HepG2 (cell line): Measurements from ENCODE around the gene LIPH. TPM values are rescaled to one million over a fixed set of nuclear protein-coding genes. Genes with fewer than 3 reads are reported as not detected.

ENCODE experiments used
- ATAC-seq: fragments of 200-7000 bp; cut with Tn5 transposase; 3 replicates; pipeline ENCODE4 v1.9.1; 2020; ENCODE audit warnings: mild to moderate bottlenecking, moderate library complexity
- BruUV-seq: library from RNA; stranded (reverse); fragments of 400-500 nt; replicated peaks from 2 replicates; lab custom pipeline; 2021; lab: Mats Ljungman, UMichigan
- CTCF ChIA-PET: fragments of 300-600 bp; formaldehyde crosslinking; extraction: SDS; loops from one replicate; lab custom pipeline; 2021; ENCODE audit warnings: low total read pairs, inconsistent platforms, low intra/inter-chr PET ratio; lab: Yijun Ruan, JAX
- POLR2A ChIA-PET: fragments of 350-600 bp; sonication (Branson Sonifier 250); formaldehyde crosslinking; loops from one replicate; lab custom pipeline; 2020; ENCODE audit warnings: antibody characterized with exemption, inconsistent platforms; lab: Yijun Ruan, JAX
- DNase-seq: peaks from one replicate; pipeline ENCODE4 v3.0.0-alpha.2; 2015; ENCODE audit warnings: low spot score
- FAIRE-seq: peaks from 3 replicates; lab custom pipeline; 2011; peaks lifted over from hg19 to GRCh38; lab: Jason Lieb, UNC
- H2AFZ ChIP-seq: one replicate; pipeline ENCODE4 v1.6.1; 2011; ENCODE audit warnings: low read length, inconsistent platforms
- H3K27ac ChIP-seq: fragments of 300-600 bp; 3 replicates; pipeline ENCODE4 v1.8.0; 2011; ENCODE audit warnings: mixed run types, mild to moderate bottlenecking, mixed read lengths, low read length, inconsistent platforms; ENCODE audit not compliant: insufficient read depth; ENCODE audit errors: extremely low read length
- H3K27me3 ChIP-seq, 2 experiments: fragments of 200-600 bp in 1 of 2; 2 replicates in 1 of 2; 3 replicates in 1 of 2; pipeline versions ENCODE4 v1.6.0 to v1.8.0; 2011; ENCODE audit warnings: low read length in 2 of 2, mild to moderate bottlenecking in 2 of 2, moderate library complexity in 2 of 2, inconsistent platforms in 1 of 2; ENCODE audit not compliant: insufficient read depth in 2 of 2, control insufficient read depth in 1 of 2
- H3K36me3 ChIP-seq, 2 experiments: fragments of 200-600 bp in 1 of 2; replicated peaks in 1 of 2; 2 replicates in 1 of 2; 3 replicates in 1 of 2; pipeline versions ENCODE4 v1.5.1 to v1.8.0; 2011; ENCODE audit warnings: low read length in 2 of 2, inconsistent platforms in 1 of 2; ENCODE audit not compliant: insufficient read depth in 2 of 2, control insufficient read depth in 1 of 2
- H3K4me1 ChIP-seq: 2 replicates; pipeline ENCODE4 v1.5.1; 2012; ENCODE audit warnings: low read length, inconsistent platforms; ENCODE audit not compliant: insufficient read depth
- H3K4me2 ChIP-seq: 2 replicates; pipeline ENCODE4 v1.6.0; 2011; ENCODE audit warnings: low read depth, low read length, inconsistent platforms
- H3K4me3 ChIP-seq, 3 experiments: fragments of 200-600 bp in 1 of 3; sonication (generic), shearing (Covaris generic) in 1 of 3; replicated peaks in 1 of 3; 2 replicates each; pipeline ENCODE4 v1.5.1; 2011 to 2016; ENCODE audit warnings: low read length in 3 of 3, inconsistent platforms in 2 of 3, low read depth in 2 of 3, mild to moderate bottlenecking in 2 of 3, control low read depth in 1 of 3, mixed read lengths in 1 of 3; ENCODE audit not compliant: insufficient read depth in 1 of 3
- H3K79me2 ChIP-seq: one replicate; pipeline ENCODE4 v1.6.1; 2011; ENCODE audit warnings: low read length, inconsistent platforms; ENCODE audit not compliant: insufficient read depth
- H3K9ac ChIP-seq: 2 replicates; pipeline ENCODE4 v1.6.0; 2011; ENCODE audit warnings: mild to moderate bottlenecking, low read depth, low read length, inconsistent platforms; ENCODE audit not compliant: insufficient read depth
- H3K9me3 ChIP-seq: 2 replicates; pipeline ENCODE4 v1.5.1; 2012; ENCODE audit warnings: mild to moderate bottlenecking, low read length
- H4K20me1 ChIP-seq: 2 replicates; pipeline ENCODE4 v1.6.0; 2011; ENCODE audit warnings: inconsistent platforms, mild to moderate bottlenecking, low read length, moderate library complexity; ENCODE audit not compliant: insufficient read depth
- AKNA ChIP-seq: sonication (generic); formaldehyde crosslinking; IDR thresholded peaks from 2 replicates; pipeline ENCODE4 v1.4.0; 2020; ENCODE audit warnings: missing genetic modification reagents, borderline replicate concordance
- HNRNPK ChIP-seq: fragments of 200-400 bp; formaldehyde crosslinking; IDR thresholded peaks from 2 replicates; pipeline ENCODE4 v1.6.1; 2018; ENCODE audit warnings: low read length, low read depth, moderate library complexity, mild to moderate bottlenecking; ENCODE audit not compliant: poor library complexity, severe bottlenecking
- MAFF ChIP-seq: IDR thresholded peaks from 2 replicates; pipeline ENCODE4 v1.6.1; 2011; ENCODE audit warnings: low read depth, low read length, improper control_type of control experiment
- MAFK ChIP-seq, 2 experiments: IDR thresholded peaks in 1 of 2; conservative IDR thresholded peaks in 1 of 2; 2 replicates each; pipeline ENCODE4 v1.6.1; 2011; ENCODE audit warnings: improper control_type of control experiment in 2 of 2, low read length in 2 of 2
- SALL2 ChIP-seq: sonication (generic); formaldehyde crosslinking; IDR thresholded peaks from 2 replicates; pipeline ENCODE4 v1.8.1; 2023; ENCODE audit warnings: mild to moderate bottlenecking, missing genetic modification reagents, inconsistent platforms
- SNAPC5 ChIP-seq: sonication (generic); formaldehyde crosslinking; IDR thresholded peaks from 2 replicates; pipeline ENCODE4 v1.8.1; 2023; ENCODE audit warnings: mild to moderate bottlenecking, missing genetic modification reagents, borderline replicate concordance
- SUZ12 ChIP-seq: fragments of 150-350 bp; IDR thresholded peaks from 2 replicates; pipeline ENCODE4 v1.6.1; 2014; ENCODE audit warnings: low read depth, low read length
- ZBTB14 ChIP-seq: sonication (generic); formaldehyde crosslinking; IDR thresholded peaks from 2 replicates; pipeline ENCODE4 v1.4.0; 2020; ENCODE audit warnings: missing genetic modification reagents
- ZNF34 ChIP-seq: sonication (generic); formaldehyde crosslinking; IDR thresholded peaks from 2 replicates; pipeline ENCODE4 v1.4.0; 2020; ENCODE audit warnings: mild to moderate bottlenecking, missing genetic modification reagents, borderline replicate concordance
- ZNF343 ChIP-seq: sonication (generic); formaldehyde crosslinking; IDR thresholded peaks from 2 replicates; pipeline ENCODE4 v1.4.0; 2020; ENCODE audit warnings: mild to moderate bottlenecking, missing genetic modification reagents
- ZNF382 ChIP-seq: sonication (generic); formaldehyde crosslinking; IDR thresholded peaks from 2 replicates; pipeline ENCODE4 v1.5.0; 2020; ENCODE audit warnings: missing genetic modification reagents, mild to moderate bottlenecking, borderline replicate concordance
- WGBS: methylation state at CpG from one replicate; pipeline ENCODE4 v1.1.6; 2017; ENCODE audit warnings: low lambda C conversion rate; 5-methylcytosine and 5-hydroxymethylcytosine counted together
- in situ Hi-C: cut with HindIII; loops from 2 replicates; pipeline ENCODE4 v1.10.0; 2017; ENCODE audit warnings: low pct_unique_long_range_greater_than_20kb; ENCODE audit not compliant: extremely low pct_ligation_motif_present
- intact Hi-C: fragments of 100-400 bp; cut with micrococcal nuclease; formaldehyde crosslinking; loops from one replicate; pipeline ENCODE4 v1.10.0; 2022; ENCODE audit not compliant: unreplicated experiment
- polyA plus RNA-seq, 8 experiments: library from polyadenylated mRNA; depleted of rRNA in 3 of 8; stranded (reverse) in 7 of 8; unstranded in 1 of 8; fragments of >200 nt; fragmentation: Illumina TruSeq in 4 of 8; extraction: Trizol in 4 of 8; gene quantifications; 2 replicates each; pipeline versions ENCODE4 v1.2.1 to v1.2.3, GENCODE V29; 2011 to 2016; ENCODE audit warnings: low read depth in 4 of 8, missing spikeins in 1 of 8, mixed read lengths in 1 of 8; ENCODE audit not compliant: insufficient read depth in 1 of 8
- total RNA-seq, 5 experiments: library from RNA; depleted of rRNA; stranded (reverse); fragments of >200 nt; fragmentation: Illumina TruSeq; extraction: Trizol; gene quantifications; 2 replicates each; pipeline ENCODE4 v1.2.3, GENCODE V29; 2016; ENCODE audit warnings: low read depth in 1 of 5

LIPH gene
- total and polyA plus RNA-seq, 2 of the 13 experiments (the other 11 are each of a cell fraction or from before 2014, with no cell fraction given): 0.09 to 0.34 TPM

- BruUV-seq: no TSS peak
- Histone ChIP-seq H4K20me1 (no peaks in the 10 kb centered on the region), H3K27me3 (no peaks in the 10 kb centered on the region), H3K4me1 (no peaks in the 10 kb centered on the region), H3K4me3 (no peak overlapping the region), H3K27ac (no peak overlapping the region), H3K36me3 (no peaks in the 10 kb centered on the region), H3K79me2 (no peaks in the 10 kb centered on the region), H3K9ac (no peak overlapping the region), H2AFZ (no peak overlapping the region), H3K4me2 (no peak overlapping the region), H3K9me3 (no peaks in the 10 kb centered on the region)
- no peak for TF ChIP-seq ZNF34 (CRISPR knock-in tag)
- peak; percentile 73 for TF ChIP-seq MAFF
- TF ChIP-seq MAFK (conservative IDR thresholded peaks at IDR 0.05 in 1 of 2, IDR thresholded peaks at IDR 0.05 in 1 of 2; ENCODE audit: low read length in 2 of 2): peak; percentile 49 to 80
- in situ Hi-C loops (no loop called here), intact Hi-C loops (no loop called here)
- ATAC-seq (no peak), DNase-seq (no peak), FAIRE-seq (no peak)
- POLR2A ChIA-PET: no interaction called here
- CTCF ChIA-PET: no interaction called here
- WGBS: 61% methylated on average over 7 of the region's 7 CpGs
Observed at GRCh38 chr3:185521349-185522138, 30.8 kb downstream of the LIPH start.

- Histone ChIP-seq H4K20me1 (no peaks in the 10 kb centered on the region), H3K27ac (no peak overlapping the region), H3K4me3 (no peak overlapping the region), H3K79me2 (no peaks in the 10 kb centered on the region), H3K27me3 (peaks cover 0 to 2% of the 10 kb centered on the region in 2 experiments; a peak in 2 of 5 replicates), H3K36me3 (no peaks in the 10 kb centered on the region), H3K9ac (no peak overlapping the region), H3K9me3 (no peaks in the 10 kb centered on the region), H3K4me2 (no peak overlapping the region), H2AFZ (no peak overlapping the region), H3K4me1 (no peaks in the 10 kb centered on the region)
- peak; percentile 21 for DNase-seq
- in situ Hi-C loops: no loop called here
- no peak for FAIRE-seq
- ATAC-seq: peak; percentile 86
- ChIA-PET CTCF (no interaction called here), POLR2A (no interaction called here)
- no TSS peak for BruUV-seq
- WGBS: 23% methylated on average over 5 of the region's 5 CpGs
- intact Hi-C loops: no loop called here
- TF ChIP-seq AKNA (CRISPR knock-in tag) (no peak), SALL2 (CRISPR knock-in tag) (no peak), SUZ12 (no peak), ZNF382 (CRISPR knock-in tag) (no peak), ZNF343 (no peak), ZBTB14 (CRISPR knock-in tag) (no peak), HNRNPK (no peak), SNAPC5 (CRISPR knock-in tag) (no peak)
Observed at GRCh38 chr3:185519021-185519420, 33.4 kb downstream of the LIPH start.
